NCI-H1930 (cell line): ENCODE measurements around the gene IGFBP2.
A peak's percentile ranks its signal among the peaks of the same experiment; 100 is the strongest.

Source experiments
- DNase-seq, 2 experiments: peaks; one replicate each; lab custom pipeline; 2025; lab: John Stamatoyannopoulos, UW

The IGFBP2 gene

GRCh38 chr2:216661639-216662375 is 28.6 kb downstream of the IGFBP2 start:
- no peak for DNase-seq

- DNase-seq = no peak
Observed at GRCh38 chr2:216663106-216663505, 29.9 kb downstream of the IGFBP2 start.

GRCh38 chr2:216663846-216664245 is 30.6 kb downstream of the IGFBP2 start:
- no peak for DNase-seq

- no peak for DNase-seq
Observed at GRCh38 chr2:216664593-216665034, 31.4 kb downstream of the IGFBP2 start.

GRCh38 chr2:216665242-216665641 is 32.0 kb downstream of the IGFBP2 start:
- DNase-seq = no peak

GRCh38 chr2:216665717-216666116 is 32.5 kb downstream of the IGFBP2 start:
- no peak for DNase-seq

- peak; percentile 36 to 69 for DNase-seq
Observed at GRCh38 chr2:216666461-216667233, 33.4 kb downstream of the IGFBP2 start.

- DNase-seq = no peak
Observed at GRCh38 chr2:216670266-216671080, 37.3 kb downstream of the IGFBP2 start.

- DNase-seq = no peak
Observed at GRCh38 chr2:216671081-216671411, 37.8 kb downstream of the IGFBP2 start.

- DNase-seq = no peak
Observed at GRCh38 chr2:216671791-216672343, 38.6 kb downstream of the IGFBP2 start.

- no peak for DNase-seq
Observed at GRCh38 chr2:216672466-216672865, 39.2 kb downstream of the IGFBP2 start.

GRCh38 chr2:216673021-216673420 is 39.8 kb downstream of the IGFBP2 start:
- DNase-seq = no peak

GRCh38 chr2:216673609-216674008 is 40.4 kb downstream of the IGFBP2 start:
- no peak for DNase-seq

GRCh38 chr2:216674376-216674775 is 41.2 kb downstream of the IGFBP2 start:
- DNase-seq = no peak

- DNase-seq = no peak
Observed at GRCh38 chr2:216676630-216677029, 43.4 kb downstream of the IGFBP2 start.

- no peak for DNase-seq
Observed at GRCh38 chr2:216677439-216678097, 44.3 kb downstream of the IGFBP2 start.

GRCh38 chr2:216678098-216678465 is 44.9 kb downstream of the IGFBP2 start:
- no peak for DNase-seq

GRCh38 chr2:216678813-216679657 is 45.8 kb downstream of the IGFBP2 start:
- DNase-seq = no peak

GRCh38 chr2:216679658-216680024 is 46.4 kb downstream of the IGFBP2 start:
- DNase-seq = no peak

GRCh38 chr2:216680951-216681629 is 47.9 kb downstream of the IGFBP2 start:
- DNase-seq = no peak
